HG03135 (cell line): ENCODE data around the gene INPP4B.

Source experiments
- ATAC-seq: cut with Tn5 transposase; IDR thresholded peaks from one replicate; pipeline ENCODE4 v1.9.1; 2021; ENCODE audit warnings: mild to moderate bottlenecking, moderate library complexity; ENCODE audit not compliant: unreplicated experiment

The INPP4B gene

DNA sequence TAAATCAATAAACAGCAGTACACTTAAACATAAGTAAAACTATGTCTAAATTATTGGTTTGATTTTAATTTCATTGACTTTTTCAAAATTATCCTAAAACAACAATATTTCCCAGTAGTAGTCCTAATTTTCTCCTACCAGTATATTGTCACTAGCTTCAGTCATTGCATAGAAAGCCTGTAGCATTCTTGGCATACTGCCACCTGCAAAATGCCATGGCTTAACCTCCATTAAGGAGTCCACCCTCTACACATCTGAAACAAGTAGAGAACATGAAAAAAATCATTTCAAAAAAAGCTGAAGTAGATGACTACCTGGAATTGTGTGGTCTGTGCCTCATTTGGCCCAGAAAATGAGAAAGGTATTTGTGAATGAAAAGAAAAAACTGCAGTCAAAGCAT lies 348.5 kb downstream of the INPP4B start:
- ATAC-seq: no peak

DNA sequence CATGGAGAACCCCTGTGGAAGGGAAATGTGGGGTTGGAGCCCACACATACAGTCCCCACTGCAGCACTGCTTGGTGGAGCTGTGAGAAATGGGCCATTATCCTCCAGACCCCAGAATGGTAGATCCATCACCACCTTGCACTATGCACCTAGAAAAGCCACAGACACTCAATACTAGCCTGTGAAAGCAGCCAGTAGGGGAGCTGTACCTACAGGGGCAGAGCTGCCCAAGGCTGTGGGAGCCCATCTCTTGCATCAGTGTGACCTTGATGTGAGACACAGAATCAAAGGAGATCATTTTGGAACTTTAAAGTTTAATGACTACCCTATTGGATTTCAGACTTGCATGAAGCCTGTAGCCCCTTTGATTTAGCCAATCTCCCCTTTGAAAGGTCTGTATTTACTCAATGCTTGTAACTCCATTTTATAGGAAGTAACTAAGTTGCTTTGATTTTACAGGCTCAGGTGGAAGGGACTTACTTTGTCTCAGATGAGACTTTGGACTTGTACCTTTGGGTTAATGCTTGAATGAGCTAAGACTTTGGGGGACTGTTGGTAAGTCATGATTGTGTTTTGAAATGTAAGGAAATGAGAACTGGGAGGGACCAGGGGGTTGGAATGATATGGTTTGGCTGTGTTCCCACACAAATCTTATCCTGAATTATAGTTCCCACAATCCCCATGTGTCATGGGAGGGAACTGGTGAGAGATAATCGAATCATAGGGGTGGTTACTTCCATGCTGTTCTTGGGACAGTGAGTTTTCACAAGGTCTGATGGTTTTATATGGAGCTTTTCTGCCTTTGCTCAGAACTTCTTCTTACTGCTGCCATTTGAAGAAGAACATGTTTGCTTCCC lies 352.6 kb downstream of the INPP4B start:
- ATAC-seq: no peak

DNA sequence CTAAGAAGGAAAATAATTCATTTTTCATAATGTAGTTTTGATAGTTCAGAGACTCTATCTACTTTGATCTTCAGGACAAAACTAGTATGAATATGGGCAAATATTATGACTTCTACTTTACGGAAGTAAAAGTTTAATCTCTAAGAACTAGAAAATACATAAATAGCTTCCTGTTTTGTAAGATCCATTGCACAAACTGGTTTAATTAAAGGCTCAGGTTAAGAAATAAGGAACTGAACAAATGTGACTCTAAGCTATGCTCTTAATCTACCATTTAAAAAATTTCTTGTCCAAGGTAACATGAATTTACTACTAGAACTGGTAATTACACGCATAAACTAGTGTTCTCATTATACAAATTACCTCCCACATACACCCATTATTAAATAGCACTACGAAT lies 360.6 kb downstream of the INPP4B start:
- ATAC-seq: no peak

DNA sequence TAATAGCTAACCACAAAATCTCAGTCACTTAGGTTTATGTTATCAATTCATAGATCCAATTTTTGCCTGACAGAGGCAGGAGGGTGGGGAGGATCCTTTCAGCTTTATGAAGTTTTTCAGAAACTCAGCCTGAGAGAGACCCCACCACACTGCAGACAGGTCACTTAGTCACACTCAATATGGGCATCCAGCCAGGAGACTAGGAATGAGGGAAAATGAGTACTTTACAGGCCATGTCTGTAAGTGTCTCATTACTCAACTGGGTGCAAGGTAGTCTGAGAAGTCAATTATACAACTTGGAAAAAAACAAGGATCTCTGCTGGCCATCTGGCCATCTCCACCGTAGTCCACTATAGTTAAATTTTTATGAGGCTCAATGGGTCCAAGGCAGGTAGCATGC lies 365.9 kb downstream of the INPP4B start:
- no peak for ATAC-seq

DNA sequence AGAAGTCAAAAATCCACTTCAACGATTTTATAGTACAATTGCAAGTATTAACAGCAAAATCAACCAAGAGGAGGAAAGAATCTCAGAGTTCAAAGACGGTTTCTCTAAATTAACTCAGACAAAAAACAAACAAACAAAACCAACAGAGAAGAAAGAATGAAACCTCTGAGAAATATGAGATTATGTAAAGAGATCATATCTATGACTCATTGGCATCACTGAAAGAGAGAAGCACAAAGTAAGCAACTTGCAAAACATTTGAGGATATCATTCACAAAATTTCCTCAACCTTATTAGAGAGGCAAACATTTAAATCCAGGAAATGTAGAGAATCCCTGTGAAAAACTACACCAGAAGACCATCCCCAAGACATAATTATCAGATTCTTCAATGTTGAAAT lies 370.4 kb downstream of the INPP4B start:
- no peak for ATAC-seq

DNA sequence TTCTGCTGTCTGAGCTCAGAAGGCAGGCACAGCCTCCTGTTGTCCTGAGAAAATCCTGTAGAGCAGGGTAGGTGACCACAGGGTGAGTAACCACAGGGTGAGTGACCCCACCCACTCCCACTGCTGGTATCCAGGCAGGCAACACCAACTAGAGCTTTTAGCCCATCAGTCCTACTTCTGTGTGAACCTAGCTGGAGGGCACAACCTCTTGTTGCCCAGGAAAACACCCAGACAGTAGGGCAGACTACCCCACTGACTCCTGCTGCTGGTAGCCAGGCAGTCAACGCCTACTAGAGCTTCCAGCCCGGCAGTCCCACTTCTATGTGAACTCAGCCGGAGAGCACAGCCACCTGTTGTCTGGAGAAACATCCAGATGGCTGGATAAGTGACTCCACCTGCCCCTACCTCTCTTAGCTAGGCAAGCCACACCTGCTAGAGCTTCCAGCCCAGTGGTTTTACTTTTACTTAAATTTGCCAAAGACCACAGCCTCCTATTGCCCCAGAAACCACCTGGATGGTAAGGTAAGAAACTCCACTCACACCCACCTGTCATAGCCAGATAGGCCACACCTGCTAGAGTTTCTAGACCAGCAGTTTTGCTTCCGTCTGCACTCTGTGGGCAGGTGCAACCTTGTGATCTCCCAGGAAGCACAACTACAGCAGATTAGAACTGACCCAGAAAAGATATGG lies 371.6 kb downstream of the INPP4B start:
- ATAC-seq: no peak

DNA sequence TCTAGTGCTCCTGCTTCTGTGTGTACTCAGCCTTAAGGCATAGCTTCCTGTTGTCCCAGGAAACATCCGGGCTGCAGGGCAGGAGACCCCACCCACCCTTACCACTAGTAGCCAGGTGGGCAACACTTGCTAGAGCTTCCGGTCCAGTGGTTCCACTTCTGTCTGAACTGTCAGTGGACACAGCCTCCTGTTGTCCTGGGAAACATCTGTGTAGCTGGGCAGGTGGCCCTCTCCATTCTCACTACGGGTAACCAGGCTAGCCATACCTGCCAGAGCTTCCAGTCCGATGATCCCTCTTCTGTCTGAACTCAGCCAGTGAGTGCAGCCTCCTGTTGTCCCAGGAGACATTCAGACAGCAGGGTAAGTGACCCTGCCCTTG lies 372.2 kb downstream of the INPP4B start:
- ATAC-seq: no peak

DNA sequence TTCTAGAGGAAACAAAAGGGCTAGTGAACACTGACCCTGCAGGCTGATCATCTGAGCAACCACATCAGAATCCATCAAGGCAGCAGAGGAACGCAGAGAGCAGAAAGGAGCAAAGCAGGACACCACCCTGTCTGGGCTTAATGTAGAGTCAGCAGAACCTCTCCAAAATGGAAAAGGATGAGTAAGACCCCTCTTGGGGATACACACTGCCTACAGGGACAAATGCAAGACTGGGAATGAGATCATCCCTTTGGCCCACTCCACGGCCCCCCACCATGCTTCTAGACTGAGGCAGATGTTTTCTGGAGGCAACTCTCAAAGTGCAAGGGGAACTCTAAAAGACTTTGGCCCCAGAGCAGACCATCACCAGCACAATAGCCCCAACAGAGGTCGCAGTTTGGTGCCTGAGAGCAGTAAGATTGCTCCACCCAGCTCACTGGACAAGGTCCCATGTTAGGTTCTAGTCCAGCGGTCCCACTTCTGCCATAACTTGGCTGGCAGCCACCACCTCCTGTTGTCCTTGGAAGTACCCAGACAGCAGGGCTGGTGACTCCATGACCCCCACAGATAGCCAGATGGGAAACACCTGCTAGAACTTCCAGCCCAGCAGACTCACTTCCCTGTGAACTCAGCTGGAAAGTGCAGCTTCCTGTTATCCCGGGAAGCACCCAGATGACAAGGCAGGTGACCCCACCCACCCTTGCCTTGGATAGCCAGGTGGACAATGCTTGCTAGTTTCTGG lies 372.7 kb downstream of the INPP4B start:
- ATAC-seq: no peak

DNA sequence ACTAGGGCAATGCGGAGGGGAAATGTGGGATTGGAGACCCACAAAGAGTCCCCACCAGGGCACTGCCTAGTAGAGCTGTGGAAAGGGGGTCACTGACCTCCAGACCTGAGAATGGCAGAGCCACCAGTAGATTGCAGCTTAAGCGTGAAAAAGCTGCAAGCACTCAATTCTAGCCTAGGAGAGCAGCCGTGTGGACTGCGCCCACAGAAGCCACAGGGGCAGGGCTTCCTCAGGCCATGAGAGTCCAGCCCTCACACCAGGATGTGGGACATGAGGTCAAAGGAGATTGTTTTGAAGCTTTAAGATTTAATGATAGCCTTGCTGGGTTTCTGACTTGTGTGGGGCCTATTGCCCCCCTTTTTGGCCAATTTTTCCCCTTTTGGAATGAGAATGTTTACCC lies 379.0 kb downstream of the INPP4B start:
- no peak for ATAC-seq

DNA sequence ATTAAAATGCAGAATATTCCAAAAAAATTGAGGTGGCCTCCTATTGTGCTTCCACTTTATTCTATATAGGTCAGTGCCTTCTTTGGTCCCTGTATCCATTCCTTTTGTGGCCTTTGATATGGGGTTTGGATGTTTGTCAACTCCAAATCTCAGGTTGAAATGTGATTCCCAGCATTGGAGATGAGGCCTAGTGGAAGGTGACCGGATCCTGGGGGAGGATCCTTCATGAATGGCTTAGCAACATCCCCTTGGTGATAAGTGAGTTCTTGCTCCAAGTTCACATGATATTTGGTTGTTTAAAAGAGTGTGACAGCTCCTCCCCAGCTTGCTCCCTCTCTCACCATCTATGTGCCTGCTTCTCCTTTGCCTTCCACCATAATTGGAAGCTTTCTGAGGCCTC lies 380.6 kb downstream of the INPP4B start:
- ATAC-seq: no peak

DNA sequence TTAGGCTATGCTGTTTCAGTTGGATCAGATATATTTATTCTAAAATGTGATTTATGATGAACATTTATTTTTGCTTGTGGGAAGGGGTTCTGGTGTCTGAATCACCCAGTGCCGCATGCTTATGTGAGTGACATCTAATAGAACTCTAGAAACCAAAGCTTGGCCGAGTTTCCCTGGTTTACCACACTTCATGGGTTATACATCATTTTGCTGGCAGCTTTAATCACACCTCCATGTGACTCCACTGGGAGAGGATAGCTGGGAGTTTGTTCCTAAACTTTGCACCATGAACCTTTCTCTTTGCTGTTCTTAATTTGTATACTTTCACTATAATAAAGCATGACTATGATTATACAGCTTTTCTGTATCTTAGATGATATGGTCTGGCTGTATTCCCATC lies 382.9 kb downstream of the INPP4B start:
- no peak for ATAC-seq

DNA sequence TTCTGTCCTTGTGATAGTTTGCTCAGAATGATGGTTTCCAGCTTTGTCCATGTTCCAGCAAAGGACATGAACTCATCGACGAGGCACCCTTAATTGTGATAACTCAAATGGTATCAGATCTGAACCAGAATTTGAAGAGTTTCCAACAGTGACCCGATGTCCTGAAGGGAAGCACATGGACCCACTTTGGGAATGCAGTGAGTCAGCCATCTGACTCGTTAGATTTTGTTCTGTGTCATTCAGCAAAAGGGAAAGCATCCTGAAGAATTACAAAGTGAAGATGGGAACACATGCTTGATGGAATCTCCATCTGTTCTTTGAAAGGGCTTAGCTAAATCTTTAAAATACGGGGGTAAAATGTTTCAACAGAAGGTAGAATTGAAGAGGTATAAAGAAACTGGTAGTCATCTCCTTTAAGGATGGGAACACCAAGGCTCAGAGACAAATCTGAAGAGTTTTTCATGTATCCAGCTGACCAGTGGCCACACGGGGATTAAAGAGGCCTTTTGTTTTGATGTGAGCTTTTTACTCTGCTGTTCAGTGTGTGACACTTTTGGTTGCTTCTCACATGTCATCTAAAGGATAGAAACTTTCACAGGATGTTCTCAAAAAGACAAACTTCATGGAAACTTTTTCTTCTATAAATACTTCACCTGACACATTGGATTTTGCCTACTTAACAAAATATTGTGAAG lies 393.8 kb downstream of the INPP4B start:
- no peak for ATAC-seq

DNA sequence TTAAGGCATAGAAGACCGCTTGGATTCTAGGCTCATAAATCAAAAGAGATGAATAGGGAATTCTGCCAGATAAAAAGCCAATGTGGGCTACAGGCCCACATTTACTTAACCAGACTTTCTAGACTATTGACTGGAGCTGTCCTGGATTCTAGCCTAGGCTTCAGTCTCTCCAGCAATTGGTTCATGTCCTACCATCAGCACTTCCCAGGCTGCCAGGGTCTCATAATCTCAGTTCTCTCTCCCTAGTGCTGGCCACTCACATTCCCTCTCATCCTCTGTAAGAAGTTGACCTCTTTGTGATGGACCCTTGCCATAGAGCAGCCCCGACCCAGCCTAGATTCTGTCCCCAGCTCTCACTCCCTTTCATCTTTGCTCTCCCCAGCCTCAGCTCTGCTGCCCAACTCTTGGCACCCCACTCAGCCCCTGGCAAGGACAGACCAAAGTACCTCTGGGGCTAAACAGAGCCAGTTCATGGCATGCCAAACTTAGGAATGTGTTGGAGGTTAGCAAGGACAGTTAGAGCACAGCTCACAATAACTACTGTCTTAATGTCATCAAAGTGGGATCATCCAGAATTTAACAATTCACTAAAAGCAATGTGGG lies 396.2 kb downstream of the INPP4B start:
- ATAC-seq: no peak

DNA sequence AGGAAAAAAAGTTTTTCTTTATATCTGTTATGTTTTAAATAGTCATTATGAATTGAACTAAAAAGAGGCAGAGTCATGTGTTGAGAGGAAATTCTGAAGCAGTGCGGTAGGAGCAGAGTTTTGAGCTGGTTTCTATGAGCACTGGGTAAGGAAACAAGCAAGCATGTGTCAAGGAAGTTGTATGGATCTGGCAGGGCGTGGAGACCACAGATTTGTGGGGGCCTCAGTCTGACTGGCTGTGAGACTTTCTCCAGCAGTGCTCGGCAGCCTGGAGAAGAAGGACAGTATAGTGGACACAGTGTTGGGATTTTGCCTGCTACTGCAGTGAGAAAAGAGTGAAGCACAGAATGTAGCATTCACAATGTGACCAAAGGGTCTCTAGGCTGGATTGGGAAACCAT lies 399.1 kb downstream of the INPP4B start:
- ATAC-seq: no peak

DNA sequence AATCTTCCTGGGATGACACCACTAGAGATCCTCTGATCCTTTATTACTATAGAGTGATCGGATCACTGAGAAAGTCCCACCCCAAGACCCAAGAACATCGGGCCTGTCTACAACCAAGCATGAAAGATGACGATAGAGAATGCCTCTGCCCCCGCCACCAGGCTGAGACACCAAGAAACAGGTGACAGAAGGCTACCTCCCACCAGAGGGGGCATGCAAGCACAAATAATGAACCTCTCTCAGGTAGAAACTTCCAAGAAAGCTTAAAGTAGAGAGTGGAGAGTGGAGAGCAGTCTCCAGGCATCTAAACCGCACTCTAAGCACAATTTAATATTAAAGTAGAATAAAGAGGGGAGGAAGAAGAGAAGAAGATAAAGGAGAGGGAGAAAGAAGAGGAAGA lies 402.6 kb downstream of the INPP4B start:
- ATAC-seq: no peak

DNA sequence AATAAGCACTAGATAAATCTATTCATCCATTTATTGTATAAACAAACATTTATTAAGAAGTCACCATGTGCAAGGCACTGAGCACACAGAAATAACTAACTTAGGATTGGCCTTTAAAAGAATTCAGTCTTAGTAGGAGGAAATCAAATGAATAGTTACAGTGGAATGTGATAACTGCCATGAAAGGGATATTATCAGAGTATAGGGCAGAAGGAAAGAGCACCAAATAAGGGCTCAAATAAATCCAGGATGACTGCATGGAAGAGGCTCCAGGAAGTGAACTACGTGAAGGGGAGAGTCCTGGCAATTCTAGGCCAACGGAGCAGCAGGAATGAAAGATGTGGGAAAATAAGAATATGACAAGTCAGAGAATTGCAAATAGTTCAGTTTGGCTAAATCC lies 406.0 kb downstream of the INPP4B start:
- ATAC-seq: no peak

DNA sequence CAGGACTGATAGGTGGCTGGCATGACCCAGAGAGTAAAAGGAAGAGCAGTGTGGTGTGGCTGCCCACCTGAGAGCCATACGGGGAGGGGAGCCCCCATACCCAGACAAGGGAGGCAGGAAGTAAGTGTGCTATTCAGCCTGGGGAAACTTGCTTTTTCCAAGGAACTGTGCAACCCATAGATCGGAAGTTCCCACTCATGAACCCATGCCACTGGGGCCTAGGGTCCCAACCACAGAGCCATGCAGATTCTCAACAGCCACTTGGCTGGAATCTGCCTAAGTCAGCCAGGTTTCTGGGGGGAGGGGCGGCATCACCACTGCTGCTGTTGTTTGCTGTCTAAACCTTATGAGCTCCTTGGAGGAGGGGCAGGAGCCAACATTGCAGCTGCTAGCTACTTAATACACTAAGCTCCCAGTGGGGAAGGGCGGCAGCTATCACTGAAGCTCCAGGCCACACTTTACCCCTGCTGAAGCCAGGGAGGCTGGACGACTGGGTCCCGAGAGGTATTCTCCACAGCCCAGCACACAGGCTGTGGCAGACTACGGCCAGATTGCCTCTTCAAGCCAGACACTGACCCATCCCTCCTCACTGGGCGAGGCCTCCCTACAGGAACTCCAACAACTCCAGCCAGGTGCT lies 410.4 kb downstream of the INPP4B start:
- no peak for ATAC-seq

DNA sequence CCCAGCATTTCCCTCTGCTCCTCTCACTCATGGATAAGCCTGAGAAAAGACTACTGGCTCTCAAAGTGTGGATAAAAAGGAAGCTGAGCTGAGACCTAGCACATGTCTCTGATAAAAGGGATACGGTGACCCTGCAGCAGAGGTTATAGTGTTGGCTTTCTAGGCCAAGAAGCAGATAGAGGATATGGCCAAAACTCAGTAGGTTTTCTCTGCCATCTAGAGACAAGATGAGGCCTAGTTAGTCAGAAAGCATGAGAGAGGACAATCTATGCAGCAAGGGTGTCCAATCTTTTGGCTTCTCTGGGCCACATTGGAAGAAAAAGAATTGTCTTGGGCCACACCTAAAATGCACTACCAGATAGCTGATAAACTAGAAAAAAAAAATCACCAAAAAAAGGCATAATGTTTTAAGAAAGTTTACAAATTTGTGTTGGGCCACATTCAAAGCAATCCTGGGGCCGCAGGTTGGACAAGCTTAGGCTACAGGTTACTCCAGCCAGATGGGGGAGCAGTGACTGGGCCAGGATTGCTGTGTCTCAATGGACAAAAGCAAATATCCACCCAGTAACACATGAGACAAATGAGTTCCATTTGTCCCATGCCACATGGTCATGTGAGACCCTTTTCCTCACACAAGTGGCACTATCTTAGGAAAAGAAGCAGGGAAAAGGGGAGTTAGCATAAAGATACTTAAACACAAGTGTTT lies 411.4 kb downstream of the INPP4B start:
- no peak for ATAC-seq

DNA sequence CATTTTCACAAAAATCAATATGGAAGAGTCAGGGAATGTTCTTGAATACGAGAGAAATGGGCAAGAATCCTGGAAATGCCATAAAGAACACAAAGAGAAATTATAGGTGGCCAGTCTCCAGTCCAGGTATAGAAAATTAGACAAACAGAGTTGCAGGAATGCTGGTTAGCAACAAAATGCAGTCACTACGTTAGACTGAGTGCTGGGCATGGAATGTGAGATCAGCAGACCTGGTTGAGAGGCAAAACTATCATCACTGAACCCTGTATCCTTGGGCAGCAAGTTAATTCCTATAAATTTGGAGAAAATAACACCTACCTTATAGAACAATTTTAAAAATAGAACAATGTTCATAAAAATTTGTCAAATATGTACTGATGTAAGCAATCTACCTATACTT lies 417.4 kb downstream of the INPP4B start:
- ATAC-seq: no peak

DNA sequence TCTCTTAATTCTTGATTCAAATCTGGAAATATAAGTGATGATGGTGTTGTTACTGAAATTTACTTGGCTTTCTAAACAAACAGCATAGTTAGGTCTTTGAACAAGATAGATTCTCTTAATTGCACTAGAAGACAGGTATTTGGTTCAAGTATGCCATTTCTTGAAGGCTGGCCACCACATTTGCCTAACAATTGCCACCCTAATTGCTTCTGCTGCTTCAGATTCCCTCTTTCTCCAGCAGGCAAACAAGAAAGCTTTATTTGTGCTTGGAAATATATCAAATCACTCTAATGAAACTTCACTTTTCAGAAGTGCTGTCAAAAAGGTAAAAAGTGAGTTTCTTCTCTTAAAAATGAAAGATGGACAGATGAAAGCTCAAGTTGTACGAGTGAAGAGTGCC lies 418.6 kb downstream of the INPP4B start:
- no peak for ATAC-seq
